ENCODE measurements around the gene HSD17B7. TPM values are rescaled to one million over a fixed set of nuclear protein-coding genes. Genes with fewer than 3 reads are reported as not detected.

HSD17B7 gene
- total RNA-seq, 1 experiment from 2014 or later, result 25.0 TPM

GRCh38 chr1:162861625-162862024, 71.1 kb downstream of the HSD17B7 start:
- TF ChIP-seq, protein P1, sequence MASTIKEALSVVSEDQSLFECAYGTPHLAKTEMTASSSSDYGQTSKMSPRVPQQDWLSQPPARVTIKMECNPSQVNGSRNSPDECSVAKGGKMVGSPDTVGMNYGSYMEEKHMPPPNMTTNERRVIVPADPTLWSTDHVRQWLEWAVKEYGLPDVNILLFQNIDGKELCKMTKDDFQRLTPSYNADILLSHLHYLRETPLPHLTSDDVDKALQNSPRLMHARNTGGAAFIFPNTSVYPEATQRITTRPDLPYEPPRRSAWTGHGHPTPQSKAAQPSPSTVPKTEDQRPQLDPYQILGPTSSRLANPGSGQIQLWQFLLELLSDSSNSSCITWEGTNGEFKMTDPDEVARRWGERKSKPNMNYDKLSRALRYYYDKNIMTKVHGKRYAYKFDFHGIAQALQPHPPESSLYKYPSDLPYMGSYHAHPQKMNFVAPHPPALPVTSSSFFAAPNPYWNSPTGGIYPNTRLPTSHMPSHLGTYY (CRISPR knock-in tag; IDR thresholded peaks at IDR 0.05), result no peak
- TF ChIP-seq STAT6 (CRISPR knock-in tag; conservative IDR thresholded peaks at IDR 0.05; ENCODE audit: low read depth), result no peak
- ChIA-PET CTCF (interaction anchor here (0.8 to 2.6 kb wide), 6 partner anchors 13 to 210 kb away, joined by 3 to 12 read pairs (median 6); partner anchors contain the start of gene RGS4), POLR2A (no interaction called here)
- ATAC-seq, result no peak
- H3K4me3 Mint-ChIP-seq, result no peak overlapping the region
- H3K27ac Mint-ChIP-seq, result no peak overlapping the region
- no peaks in the 10 kb centered on the region; the same call in 1 of the 2 replicates for H3K4me1 Mint-ChIP-seq
- H3K9me3 Mint-ChIP-seq, result peaks cover 3% of the 10 kb centered on the region; the same call in 1 of the 2 replicates
- H3K27me3 Mint-ChIP-seq (ENCODE audit: low read depth), result no peaks in the 10 kb centered on the region
- no peak for DNase-seq (ENCODE audit: low spot score)
- H3K36me3 Mint-ChIP-seq, result no peaks in the 10 kb centered on the region

Other genes with a start within 250 kb of the HSD17B7 start
- 31.1 to 31.7 TPM (median 31.6 TPM) in 3 replicates for gene UAP1, start 229.0 kb upstream of the HSD17B7 start, total RNA-seq (2021)
- 0.34 to 0.85 TPM (median 0.46 TPM) in 3 replicates for gene DDR2, start 158.2 kb upstream of the HSD17B7 start, total RNA-seq (2021)
- gene CCDC190, start 70.5 kb downstream of the HSD17B7 start, total RNA-seq (2021), result not detected in 3 replicates

Data from WTC11 (cell line).